HG03342 (cell line): Measurements from ENCODE around the gene PLB1.

ENCODE experiments used
- ATAC-seq: cut with Tn5 transposase; IDR thresholded peaks from one replicate; pipeline ENCODE4 v1.9.1; 2021; ENCODE audit warnings: mild to moderate bottlenecking, moderate library complexity; ENCODE audit not compliant: unreplicated experiment

The PLB1 gene

DNA sequence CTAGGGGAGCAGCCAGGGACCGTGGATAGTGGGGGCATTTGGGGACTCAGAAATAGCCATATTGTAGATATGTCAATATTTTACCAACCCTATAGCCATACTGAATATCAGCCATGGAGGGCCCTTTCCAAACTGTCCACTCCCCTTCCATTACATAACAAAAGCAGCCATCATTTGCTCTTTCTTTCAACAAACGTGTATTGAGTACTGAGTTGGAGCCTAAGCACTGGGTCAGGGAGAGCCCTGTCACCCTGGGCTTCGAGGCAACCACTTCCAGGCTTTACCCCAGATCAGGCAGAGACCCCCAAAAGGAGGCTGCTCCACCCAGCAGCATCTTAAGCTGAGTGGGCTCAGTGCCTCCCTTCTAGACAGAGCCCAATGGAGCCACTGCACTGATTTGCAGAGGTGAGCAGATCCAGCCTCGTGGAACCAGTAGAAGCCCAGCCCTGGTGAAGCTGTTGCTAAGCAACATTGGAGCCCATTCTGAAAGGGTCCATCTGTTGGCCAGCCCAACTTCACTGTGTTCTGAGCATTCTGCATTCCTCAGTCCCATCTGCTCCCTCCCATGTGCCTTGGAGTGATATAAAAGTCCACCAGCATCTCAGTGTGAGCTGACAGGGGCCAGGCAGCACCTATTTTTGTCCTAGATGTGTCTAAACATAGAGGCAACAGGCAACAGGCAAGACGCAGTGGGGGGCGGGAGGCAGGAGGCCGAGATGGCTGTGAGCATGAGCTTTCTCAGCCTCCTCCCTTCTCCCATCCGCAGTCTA is 112.1 kb downstream of the PLB1 start:
- no peak for ATAC-seq

DNA sequence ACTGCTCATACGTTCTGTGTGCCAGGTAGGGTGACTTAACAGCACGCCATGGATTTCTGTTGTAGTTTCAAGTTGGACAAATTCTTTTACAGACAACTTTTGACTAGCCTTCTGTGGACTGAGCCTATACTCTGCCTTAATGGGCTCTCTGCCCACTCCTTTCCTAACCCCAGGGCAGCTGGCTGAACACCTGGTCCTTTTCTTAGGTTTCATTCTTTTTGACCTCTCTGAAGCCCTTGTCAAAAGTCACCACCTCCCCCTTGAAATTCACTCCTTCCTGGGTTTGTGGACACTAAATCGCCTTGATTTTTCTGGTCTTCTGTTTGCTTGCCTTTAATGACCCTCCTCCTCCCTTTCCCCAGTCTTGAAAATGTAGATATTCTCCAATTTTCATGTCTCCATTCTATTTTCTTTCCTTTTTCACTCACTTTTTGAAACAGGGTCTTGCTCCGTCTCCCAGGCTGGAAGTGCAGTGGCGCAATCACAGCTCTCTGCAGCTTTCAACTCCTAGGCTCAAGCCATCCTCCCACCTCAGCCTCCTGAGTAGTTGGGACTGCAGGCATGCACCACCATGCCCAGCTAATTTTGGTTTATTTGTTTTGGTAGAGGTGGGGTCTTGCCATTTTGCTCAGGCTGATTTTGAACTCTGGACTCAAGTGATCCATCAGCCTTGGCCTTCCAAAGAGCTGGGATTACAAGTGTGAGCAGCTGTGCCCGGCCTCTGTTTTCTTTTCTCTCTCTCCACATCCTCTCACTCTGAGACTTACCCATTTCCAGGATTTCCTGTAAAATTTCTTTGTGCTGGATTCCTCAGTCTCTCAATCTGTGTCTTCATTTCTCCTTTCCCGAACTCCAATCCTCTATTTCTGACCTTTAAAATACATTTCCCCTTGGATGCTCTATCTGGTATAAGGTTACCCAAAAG is 112.9 kb downstream of the PLB1 start:
- no peak for ATAC-seq

DNA sequence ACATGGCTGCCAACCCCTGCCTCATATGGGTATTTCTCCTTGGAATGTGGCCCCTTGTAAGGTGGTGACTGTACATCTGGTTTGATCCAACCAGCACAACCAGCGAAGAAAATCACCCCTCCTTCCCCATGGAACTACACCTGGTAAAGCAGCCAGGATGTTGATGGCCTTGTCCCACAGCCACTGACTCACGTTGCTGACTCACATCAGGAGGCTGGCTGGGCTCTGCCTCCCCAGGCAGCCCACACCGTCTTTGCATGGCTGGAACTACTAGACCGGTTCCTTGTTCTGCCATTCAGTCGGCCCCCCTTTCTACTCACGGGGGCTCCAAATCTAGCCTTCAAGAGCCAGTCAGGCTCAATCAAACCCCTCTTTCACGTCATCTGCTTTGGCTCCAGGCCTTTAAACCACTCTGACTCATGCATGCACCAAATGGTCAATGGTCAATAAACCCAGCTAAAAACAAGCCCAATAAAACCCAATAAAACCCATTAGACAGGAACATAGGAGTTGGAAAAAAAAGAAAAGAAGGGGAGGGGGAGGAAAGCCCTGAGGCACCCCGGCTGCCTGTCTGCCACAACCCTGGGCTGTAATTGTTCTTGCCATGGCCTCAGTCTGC is 114.8 kb downstream of the PLB1 start:
- ATAC-seq = no peak

DNA sequence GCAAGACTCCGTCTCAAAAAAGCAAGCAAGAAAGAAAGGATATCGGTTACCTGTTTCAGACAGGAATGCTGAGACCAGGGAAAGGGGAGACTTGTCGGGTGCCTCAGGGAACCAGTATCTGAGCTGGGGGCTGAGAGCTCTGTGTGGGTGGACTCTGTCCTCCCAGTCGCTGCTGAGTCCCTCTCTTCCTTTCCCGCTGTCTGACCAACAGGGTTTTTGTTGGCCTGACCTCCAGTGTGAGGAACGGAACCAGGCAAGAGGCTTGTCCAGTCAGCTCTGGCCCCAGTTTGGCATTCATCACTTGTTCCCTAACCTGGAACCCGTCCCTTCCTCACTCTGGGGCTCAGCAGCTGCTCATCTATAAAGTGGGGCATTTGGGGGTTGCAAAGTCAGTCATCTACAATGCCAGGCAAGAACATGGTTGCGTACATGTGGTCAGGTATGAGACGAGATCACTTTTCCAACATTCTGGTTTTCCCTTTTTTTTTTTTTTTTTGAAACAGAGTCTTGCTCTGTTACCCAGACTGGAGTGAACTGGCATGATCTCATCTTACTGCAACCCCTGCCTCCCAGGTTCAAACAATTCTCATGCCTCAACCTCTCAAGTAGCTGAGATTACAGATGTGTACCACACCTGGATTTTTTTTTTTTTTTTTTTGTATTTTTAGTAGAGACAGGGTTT is 116.4 kb downstream of the PLB1 start:
- ATAC-seq = no peak

DNA sequence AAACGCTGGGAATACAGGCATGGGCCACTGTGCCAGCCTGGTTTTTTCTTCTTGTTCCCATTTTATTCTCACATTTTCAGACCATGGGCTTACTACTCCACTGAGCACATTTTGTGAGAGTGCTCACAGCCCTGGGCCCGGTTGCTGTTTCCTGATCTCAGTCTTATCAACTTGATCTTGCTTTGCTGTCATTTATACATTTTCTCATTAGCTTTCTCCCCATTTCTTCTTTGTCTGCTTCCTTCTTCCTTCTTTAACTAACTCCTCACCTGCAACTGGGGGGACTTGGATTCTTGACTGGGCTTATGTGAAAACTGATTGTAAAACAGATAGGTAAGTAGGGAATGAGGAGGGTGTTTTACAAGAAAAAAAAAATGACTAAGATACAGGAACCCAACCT is 117.3 kb downstream of the PLB1 start:
- ATAC-seq = no peak

DNA sequence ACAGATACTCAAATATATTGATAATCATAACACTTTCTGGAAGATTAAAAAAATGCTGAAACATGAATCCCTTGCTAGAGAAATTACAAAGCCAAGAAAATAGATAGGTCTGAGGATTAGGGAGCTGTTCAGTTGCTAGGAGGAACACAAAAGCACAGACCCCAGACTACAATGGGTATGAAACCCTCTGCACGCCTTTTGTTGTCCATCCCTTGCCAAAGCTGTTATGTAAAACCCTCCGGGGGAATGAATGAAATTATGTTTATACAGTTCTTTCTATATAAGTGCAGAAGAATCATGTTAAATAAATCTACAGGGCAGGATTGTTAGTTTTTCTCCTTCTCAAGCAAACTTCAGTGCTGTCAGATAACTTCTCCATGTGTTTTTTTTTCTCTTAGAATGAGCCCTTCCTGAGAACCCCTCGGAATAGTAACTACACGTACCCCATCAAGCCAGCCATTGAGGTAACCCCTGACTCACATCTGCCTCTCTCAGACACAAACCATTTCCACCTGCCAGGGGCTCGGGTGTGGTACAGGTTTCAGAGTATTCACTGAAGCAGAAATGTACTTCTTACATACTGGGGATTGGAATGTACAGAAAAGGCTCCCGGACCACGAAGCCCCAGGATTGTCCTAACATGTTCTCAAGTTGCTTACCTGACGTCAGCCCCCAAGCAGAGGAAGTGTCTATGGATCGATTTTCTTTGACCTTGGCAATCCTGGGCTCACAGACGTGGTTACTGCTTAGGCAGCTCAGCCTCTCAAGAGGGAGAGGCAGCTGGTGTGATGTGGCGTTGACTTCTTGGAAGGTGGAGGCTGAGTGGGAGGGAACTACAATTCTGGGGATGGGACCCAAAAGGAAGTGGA is 118.0 kb downstream of the PLB1 start:
- ATAC-seq = no peak

DNA sequence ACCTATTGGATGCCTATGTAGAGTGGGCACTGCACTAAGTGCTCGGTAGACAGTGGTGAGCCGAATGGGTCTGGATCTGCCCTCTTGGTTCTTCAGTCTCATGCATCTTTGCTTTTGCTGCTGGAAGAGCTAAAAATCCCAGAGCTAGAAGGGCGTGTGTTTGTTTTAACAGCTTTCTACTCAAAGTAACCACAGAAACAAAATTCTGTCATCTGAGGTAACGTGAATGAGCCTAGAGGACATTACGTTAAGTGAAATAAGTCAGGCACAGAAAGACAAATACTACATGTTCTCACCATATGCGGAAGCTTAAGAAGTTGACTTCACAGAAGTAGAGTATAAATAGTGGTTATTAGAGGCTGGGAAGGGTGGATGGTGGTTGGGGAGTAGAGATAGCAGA is 119.8 kb downstream of the PLB1 start:
- ATAC-seq = no peak

DNA sequence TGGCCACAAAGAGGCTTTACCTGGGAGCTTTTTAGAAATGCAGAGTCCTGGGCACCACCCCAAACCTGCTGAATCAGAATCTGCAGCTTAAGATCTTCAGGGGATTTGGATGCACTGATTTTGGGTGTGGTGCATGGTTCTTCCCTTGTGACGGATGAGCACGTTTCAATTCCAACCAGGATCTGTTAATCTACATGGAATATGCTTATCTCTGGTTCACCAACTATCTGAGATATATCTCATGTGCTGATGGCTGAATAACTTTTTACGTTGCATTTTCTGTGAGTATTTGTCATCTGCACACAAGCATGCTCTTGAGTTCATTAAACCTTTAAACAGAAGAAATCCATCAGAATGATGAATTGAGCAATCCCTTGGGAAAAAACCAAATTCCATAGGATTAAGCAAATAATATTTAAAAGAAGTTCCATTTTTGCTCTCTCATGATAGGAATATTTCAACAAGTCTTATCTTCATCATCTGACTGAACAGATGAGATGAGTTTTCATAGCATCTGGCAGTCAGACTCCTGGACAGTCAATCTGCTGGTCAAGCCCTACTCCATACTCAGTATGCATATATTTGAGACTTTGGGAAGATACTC is 120.6 kb downstream of the PLB1 start:
- ATAC-seq = no peak

DNA sequence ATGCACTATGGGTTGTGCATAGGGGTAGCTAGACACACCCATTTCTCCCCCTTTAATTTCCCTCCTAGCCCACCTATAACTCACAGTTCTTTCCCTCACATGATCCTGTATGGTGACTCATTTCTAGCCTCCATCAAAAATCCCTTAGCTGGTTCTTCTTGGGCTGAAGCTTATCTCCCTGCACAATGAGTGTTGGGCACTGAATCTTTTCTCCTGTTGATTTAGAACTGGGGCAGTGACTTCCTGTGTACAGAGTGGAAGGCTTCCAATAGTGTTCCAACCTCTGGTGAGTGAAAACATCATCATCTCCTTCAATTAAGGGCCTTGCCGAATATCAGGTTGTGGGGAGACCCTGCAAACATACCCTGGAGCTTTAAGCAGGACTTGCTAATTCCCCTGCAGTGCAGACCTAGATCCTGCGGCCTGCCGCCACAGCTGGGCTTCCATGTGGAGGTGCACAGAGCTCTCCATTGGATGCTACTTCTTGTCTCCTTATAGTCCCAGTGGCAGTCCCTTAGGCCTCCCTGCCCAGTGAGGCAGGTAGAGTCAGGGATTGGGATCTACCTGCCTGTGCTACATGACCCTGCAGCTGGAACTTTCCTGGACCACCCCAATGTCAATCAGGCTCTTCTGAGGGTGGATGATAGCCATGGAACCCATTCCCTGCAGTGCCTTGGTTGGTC is 121.8 kb downstream of the PLB1 start:
- no peak for ATAC-seq

DNA sequence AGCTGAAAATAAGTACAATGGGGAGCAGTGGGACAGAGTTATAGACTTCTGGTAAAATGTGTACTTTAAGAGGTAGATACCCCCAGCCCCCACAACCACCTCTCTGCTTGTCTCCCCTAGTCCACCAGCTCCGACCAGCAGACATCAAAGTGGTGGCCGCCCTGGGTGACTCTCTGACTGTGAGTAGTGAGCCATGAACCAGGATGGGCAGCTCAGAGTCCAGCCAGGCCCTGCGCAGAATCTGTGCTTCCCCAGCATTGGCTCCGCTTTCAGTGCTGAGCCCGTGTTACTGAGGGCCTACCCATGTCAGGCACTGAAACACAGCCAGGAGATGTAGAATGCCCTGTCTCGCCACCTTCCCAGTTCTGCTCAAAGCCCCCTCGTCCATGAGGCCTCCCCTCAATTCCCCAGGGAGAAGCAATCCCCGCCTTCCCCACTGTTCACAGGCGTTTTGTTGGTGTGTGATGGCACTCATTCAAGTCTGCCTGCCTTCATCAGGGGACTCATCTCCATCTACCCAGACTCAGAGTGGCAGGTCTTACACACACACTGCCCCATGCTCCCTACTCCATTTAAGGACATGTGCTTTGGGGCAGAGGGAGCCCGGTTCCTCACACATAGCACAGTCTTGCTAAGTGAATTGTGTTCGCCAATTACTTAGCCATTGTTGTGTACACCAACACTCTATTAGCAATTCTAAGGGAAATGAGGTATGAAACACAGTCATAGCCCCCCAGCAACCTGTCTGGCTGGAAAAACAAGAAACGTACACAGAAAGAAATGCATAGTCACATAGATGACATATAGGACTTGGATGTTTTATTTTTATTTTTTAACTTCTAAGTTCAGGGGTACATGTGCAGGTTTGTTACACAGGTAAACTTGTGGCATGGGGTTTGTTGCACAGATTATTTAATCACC is 122.6 kb downstream of the PLB1 start:
- no peak for ATAC-seq

DNA sequence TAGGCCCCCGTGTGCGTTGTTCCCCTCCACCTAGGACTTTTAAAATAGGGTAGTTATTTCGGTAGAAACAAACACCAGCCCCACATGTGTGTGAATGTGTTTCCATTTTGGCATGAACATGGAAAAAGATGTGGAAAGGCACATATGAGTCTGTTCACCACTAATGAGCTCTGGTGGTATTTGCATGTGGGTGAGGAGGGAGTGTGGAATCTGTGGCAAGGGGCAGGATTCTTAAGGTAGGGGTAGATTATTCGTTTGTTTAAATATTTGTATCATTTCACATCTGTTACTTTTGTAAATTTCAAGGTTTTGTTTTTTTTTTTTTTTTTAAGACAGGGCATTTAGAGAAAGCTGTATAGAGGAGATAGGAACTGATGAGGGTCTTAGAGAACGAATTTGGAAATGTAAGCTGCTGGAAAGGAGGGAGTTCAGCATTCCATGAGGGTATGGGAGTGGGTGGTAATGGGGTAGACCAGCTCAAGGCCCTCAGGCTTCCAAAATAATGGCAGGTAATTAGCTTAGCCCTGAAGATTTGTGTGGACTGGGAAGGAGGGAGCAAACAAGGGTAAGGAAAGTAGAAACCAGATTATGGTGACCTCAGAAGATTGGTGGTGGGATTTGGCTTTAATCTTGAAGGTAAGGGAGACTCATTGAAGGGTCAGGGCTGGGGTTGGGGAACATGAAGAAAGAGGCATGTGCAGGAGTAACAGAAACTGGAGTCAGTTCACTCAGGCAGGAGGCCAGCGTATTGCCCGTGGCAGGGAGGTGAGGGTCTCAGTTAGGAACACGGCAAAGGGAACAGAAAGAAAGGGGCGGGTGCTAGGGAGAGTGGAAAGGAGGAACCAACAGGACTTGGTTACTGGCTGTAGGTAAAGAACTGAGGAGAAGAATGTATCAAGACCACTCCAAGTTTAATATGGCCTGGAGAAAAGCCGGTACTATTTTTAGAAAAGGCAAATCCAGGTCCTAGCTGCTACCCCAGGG is 123.6 kb downstream of the PLB1 start:
- ATAC-seq = no peak

DNA sequence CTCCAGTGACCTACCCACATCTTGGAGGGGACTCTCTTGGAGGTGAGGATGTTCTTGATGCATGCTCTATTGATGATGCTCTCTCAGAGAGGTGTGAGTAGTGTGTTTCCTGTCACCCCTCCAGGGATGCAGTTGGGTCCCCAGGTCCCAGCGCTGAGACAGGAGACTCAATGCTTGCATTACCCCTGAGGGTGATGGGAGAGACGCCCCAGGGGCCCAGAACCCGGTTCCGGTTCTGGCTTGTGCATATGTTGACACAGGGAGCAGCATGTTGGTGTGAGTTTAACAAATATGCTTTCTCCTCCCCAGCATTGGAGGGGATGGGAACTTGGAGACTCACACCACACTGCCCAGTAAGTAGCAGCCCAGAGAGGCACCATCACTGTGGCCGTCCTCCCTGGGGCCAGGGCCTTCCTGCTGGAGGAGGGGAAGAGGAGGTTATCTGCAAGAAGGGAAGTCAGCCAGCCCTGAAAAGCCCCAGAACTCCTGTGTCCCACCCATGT is 124.5 kb downstream of the PLB1 start:
- ATAC-seq = no peak

DNA sequence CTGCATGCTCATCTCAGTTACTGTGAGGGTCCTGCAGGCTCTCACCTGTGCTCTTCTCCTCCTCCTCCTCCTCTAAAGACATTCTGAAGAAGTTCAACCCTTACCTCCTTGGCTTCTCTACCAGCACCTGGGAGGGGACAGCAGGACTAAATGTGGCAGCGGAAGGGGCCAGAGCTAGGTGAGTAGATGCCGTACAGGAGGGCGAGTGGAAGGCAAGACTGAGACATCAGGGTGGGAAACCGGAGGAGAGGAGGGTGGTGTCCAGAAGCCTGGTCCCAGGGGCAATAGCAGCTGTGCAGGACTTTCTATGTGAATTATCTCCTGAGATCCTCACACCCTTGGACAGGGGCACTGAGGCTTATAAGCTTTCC is 124.9 kb downstream of the PLB1 start:
- ATAC-seq = no peak

DNA sequence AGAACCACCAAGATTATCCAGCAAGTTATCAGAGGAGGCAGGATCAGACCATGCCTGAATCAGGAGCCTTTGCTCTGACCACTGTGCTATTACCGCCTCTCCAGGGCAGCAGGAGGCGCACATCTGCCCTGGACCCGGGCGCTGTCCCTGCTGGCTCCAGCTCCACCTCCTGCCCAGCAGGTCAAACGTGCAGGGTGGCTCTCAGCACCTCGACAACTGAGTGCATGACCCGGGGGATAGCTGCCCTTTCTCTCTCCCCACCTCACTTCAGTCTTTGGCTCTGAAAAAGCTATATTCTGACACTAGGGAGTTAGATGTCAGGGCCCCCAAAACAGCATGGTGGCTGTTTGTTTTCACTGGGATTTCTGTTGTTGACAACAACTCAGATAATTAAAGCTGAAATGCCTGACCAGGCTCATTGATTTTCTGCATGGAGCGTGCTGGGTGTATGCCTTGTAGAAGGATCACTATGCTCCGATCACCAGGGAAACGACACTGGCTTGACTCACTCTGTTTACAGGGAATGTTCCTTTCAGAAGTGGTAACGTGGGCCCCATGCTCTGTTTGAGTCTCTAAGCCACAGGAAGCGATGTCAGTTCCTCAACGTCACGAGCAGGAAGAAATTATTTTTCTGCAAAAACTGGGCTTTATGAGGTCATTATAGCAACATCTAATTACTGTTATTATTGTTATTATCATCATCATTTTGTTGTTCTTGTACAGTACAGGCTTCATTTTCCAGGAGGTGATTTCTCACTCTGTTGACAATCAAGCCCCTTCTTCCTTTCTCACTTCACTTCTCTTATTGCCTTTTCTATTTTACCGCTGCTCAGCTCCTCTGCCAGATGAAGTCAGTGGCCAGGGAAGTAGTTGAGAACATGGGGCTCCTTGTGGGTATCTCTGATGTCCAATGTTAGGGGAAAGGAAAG is 125.6 kb downstream of the PLB1 start:
- ATAC-seq = no peak

DNA sequence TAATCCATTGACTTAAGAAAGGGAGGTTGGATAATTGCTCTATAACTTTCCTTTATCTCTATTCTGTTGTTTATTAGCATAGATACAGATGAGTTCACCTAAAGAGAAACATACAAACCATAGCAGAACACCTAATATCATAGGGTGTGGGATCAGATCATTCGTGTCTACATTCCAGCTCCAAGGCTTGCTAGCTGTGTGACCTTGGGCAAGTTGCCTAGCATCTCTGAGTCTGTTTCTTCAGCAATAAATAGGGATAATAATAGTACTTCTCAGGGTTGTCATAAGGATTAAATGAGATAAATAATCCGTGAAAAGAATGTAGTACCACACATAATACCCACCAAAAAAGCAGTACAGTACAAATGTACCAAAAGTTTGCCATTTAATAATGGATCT is 126.2 kb downstream of the PLB1 start:
- no peak for ATAC-seq
